DMS79 (cell line): ENCODE data around the gene KCNH4.

Source experiments
- DNase-seq: peaks from one replicate; lab custom pipeline; 2025; lab: John Stamatoyannopoulos, UW

Gene KCNH4

DNA sequence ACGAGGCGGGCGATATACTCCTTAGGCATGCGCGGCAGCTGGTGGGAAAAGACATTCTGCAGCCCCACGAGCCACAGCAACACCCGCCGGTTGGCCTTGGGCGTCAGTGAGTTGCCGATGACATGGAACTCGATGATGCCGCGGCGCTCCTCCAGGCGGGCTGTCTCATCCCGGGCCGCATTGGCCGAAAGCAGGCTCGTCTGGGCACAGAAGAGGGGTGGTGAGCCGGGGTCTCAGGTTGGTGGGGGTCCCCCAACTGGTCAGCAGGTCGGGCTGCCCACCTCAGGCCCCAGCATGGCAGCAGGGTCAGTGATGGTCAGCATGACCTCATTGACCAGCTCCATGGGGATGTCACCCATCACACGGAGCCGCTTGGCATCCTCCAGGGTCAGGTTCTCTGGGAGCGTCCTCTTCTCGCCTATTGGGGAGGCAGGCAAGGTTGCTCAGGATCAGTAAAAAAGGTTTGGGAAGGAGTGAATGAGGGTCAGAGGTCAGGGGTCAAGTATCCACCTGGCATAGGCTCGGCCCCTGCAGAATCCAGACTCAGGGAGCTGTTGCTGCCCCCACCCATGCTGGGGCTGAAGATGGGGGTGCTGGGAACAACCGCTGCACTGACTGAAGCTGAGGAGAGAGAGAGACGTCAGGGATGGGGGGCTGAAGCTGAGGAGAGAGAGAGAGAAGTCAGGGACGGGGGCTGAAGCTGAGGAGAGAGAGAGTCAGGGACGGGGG lies 63.4 kb downstream of the KCNH4 start:
- no peak for DNase-seq

DNA sequence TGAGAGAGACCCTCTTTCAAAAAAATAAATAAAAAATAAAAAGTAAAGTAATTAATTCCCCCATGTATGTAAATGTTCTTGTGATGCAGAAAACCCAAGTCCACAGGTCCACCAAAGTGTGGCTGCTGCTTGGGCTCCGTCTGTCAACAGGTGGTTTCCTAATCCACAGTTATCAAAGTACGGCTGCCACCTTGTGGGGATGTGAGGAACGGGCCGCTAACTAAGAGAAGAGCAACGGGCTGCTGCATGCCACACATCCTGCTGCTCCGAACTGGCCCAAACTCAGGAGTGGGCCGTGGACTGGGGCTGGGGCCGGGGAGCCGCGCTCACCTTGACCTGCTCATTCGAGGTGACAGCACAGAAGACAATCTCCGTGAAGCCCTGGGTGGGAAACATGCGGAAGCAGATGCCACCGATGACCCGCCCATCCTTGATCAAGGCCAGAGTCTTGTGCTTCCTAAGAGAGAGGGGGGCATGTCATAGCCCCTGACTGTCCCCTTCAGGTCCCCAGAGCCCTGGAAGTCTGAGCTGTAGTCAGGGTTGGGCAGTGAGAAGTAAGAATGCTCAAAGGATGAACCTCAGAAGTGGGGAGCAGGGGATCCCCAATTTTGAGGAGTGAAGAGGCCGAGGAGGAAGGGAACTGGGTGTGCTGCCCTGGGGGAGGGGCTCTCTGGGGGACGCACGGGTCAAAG lies 64.1 kb downstream of the KCNH4 start:
- peak; percentile 32 for DNase-seq

GRCh38 chr17:42114118-42114517 lies 66.8 kb downstream of the KCNH4 start:
- DNase-seq = no peak

- DNase-seq = no peak
These were observed 67.5 kb downstream of the KCNH4 start for GRCh38 chr17:42113293-42114069.

- DNase-seq = peak; percentile 84
These were observed 68.3 kb downstream of the KCNH4 start, which contains the start of gene DHX58 for GRCh38 chr17:42112552-42113176. Gene DHX58 (minus strand): TSS chr17:42112714. CDS start chr17:42111892, 822 bp downstream.

DNA sequence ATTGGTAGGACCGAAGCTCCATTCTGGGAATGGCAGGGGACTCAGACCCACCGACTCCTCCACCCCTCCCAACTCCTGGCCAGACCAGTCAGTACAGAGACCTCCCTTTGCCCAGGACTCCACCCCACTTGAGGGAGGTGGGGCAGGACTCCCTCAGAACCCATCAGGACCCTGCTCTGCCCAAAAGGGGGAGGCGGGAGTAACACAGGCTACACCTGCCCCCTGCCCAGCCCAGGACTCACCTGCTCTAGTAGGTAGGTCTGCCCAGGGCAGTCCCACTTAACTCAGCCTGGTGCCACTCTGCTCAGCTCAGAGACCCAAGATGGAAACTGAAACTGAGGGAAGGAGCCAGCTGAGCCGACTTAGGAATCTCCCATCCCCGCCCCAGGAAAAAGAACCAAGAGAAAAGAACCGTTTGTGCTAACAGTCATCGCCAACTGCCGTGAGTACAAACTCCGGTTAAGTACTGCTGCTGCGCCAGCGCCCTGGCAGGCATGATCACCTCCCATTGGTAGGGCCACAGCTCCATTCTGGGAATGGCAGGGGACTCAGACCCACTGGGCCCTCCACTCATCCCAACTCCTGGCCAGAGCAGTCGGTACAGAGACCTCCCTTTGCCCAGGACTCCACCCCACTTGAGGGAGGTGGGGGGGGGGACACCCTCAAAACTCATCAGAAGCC lies 68.9 kb downstream of the KCNH4 start:
- peak; percentile 71 for DNase-seq

DNA sequence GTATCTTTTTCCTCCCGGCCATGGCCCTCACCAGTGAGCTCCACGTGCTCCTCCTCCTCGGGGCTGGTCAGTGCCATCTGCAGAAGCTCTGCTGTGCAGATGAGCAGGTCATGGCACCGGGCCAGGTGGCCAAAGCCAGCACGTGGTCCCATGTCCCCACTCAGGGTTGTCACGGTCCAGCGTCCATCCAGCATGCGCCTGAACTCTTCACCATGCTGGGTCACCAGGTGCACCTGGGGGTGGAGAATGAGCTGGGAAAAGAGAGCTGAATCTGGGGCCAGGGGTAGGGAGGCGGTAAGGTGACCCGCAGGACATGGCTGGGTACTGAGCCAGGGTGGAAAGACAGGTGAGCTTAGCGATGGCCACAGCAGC lies 69.7 kb downstream of the KCNH4 start:
- no peak for DNase-seq

- DNase-seq = no peak
These were observed 70.4 kb downstream of the KCNH4 start for GRCh38 chr17:42110301-42111264.

DNA sequence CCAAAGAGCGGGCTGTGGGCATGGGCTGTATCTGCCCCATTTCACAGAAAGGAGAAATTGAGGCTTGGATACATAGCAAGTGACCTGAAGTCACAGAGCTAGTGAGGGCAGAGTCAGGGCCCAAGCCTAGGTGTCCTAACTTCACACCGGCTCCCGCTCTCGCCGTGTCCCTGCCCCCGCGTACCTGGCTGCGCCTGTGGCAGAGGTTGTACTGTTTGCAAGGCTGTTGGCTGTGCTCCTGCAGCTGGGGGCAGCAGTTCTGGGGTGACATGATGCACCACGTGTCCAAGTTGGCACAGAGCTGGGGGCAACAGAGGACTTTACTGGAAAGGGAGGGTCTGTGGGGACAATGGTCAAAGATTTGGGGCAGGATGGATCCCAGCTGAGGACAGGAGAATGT lies 71.9 kb downstream of the KCNH4 start:
- no peak for DNase-seq

GRCh38 chr17:42107597-42108576 lies 73.1 kb downstream of the KCNH4 start:
- no peak for DNase-seq

GRCh38 chr17:42107124-42107523 lies 73.8 kb downstream of the KCNH4 start:
- DNase-seq = no peak
